8988T (cell line): ENCODE data around the gene CCDC107.

Experiments
- DNase-seq: peaks from one replicate; pipeline ENCODE4 v3.0.0; 2011

Gene CCDC107

DNA sequence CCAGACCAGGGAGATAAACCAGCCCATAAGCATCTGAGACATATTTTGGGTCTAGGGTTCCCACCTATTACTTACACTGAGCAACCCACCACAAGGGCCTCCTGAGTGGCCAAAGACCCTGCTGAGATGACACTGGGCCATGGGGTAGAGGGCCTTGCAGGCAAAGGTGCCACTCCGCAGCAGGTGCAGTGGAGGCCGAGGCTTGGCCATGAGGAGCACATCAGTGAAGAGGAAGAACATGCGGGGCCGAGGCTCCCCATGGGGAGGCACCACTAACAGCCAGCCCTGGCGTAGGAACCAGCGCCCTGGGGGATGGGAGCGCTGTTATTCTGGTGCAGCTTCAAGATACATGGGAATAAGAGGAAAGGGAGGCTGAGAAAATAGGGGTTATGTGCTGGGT, 4.3 kb downstream of the CCDC107 start:
- DNase-seq: no peak

- peak; percentile 96 for DNase-seq
These were observed 6.7 kb downstream of the CCDC107 start, which contains the start of gene ARHGEF39 for GRCh38 chr9:35664531-35665470. Gene ARHGEF39, minus strand, starts transcription at chr9:35665195. Its CDS starts 26 bp downstream, at chr9:35665169.

DNA sequence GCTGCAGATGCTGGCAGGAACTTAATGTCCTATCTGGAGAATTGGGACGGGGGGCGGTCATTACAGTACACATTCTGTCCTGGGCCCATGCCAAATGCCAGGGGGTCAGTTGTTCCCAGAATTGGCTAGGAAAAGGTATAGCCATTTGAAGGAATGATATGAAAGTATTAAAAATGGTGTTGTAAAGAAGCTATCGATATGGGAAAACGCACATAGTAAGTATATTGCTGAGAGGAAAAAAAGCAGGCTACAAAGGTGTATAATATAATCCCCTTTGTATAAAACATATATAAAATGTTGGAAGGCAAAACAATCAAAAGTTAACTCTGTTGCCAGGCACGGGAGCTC, 7.4 kb downstream of the CCDC107 start:
- DNase-seq: no peak

DNA sequence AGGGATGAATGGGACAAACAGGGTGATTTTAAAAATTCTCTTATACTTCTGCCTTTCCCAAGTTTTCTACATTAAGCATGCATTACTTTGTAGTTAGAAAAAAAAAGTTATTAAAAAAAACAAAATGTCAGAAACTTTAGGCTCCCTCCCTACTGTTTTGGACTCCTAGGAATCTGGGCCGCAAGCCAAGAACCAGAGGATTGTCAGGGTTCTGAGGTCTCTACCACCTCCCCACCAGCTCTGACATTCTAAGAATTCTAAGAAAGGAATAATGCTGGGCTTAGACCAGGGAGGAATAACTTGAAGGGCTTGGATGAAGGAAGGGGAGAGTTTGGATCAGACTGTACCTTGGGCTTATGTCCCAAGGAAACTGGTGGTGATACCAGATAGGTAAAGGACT, 8.0 kb downstream of the CCDC107 start:
- no peak for DNase-seq

GRCh38 chr9:35666549-35666948, 8.5 kb downstream of the CCDC107 start:
- DNase-seq: no peak

GRCh38 chr9:35667939-35668338, 9.8 kb downstream of the CCDC107 start:
- no peak for DNase-seq

GRCh38 chr9:35669331-35670145, 11.4 kb downstream of the CCDC107 start:
- DNase-seq: no peak

DNA sequence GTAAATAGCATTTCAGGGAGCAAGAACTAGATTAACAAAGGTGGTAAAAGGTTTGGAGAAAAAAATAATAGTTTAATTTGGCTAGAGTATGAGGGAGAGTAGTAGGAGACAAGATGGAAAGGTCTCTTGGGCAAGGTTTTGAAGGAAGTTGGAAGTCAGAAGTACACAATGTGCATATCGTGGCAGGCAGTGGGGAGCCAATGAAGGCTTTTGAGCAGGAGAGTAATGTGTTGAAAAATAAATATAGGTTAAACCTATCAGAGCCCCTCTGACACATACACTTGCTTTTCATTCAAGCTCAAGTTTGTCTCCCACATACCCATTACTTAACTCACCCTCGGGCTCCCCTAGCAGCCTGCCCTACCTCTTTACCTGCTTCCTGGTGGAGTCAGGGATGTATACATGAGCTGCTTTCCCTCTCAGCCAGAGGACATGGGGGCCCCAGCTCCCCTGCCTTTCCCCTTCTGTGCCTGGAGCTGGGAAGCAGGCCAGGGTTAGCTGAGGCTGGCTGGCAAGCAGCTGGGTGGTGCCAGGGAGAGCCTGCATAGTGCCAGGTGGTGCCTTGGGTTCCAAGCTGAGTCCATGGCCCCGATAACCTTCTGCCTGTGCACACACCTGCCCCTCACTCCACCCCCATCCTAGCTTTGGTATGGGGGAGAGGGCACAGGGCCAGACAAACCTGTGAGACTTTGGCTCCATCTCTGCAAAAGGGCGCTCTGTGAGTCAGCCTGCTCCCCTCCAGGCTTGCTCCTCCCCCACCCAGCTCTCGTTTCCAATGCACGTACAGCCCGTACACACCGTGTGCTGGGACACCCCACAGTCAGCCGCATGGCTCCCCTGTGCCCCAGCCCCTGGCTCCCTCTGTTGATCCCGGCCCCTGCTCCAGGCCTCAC, 15.3 kb downstream of the CCDC107 start, which contains the start of gene CA9:
CA9 (plus strand) TSS at position 797 of the 893 bp plus-strand sequence; CDS start at position 829, 32 bp downstream.
- no peak for DNase-seq

DNA sequence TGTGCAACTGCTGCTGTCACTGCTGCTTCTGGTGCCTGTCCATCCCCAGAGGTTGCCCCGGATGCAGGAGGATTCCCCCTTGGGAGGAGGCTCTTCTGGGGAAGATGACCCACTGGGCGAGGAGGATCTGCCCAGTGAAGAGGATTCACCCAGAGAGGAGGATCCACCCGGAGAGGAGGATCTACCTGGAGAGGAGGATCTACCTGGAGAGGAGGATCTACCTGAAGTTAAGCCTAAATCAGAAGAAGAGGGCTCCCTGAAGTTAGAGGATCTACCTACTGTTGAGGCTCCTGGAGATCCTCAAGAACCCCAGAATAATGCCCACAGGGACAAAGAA, 15.9 kb downstream of the CCDC107 start:
- no peak for DNase-seq

GRCh38 chr9:35675204-35675603, 17.1 kb downstream of the CCDC107 start:
- DNase-seq: no peak

GRCh38 chr9:35675732-35676392, 17.8 kb downstream of the CCDC107 start:
- DNase-seq: no peak

- DNase-seq: no peak
These were observed 21.0 kb downstream of the CCDC107 start for GRCh38 chr9:35679091-35679490.

- no peak for DNase-seq
These were observed 21.8 kb downstream of the CCDC107 start for GRCh38 chr9:35679766-35680330.

DNA sequence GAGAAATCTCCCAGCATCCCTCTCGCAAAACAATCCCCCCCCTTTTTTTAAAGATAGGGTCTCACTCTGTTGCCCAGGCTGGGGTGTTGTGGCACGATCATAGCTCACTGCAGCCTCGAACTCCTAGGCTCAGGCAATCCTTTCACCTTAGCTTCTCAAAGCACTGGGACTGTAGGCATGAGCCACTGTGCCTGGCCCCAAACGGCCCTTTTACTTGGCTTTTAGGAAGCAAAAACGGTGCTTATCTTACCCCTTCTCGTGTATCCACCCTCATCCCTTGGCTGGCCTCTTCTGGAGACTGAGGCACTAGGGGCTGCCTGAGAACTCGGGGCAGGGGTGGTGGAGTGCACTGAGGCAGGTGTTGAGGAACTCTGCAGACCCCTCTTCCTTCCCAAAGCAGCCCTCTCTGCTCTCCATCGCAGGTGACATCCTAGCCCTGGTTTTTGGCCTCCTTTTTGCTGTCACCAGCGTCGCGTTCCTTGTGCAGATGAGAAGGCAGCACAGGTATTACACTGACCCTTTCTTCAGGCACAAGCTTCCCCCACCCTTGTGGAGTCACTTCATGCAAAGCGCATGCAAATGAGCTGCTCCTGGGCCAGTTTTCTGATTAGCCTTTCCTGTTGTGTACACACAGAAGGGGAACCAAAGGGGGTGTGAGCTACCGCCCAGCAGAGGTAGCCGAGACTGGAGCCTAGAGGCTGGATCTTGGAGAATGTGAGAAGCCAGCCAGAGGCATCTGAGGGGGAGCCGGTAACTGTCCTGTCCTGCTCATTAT, 22.4 kb downstream of the CCDC107 start:
- DNase-seq: no peak

- no peak for DNase-seq
These were observed 23.4 kb downstream of the CCDC107 start for GRCh38 chr9:35681341-35682002.

GRCh38 chr9:35682051-35682450, 24.0 kb downstream of the CCDC107 start:
- no peak for DNase-seq

- DNase-seq: no peak
These were observed 24.6 kb downstream of the CCDC107 start for GRCh38 chr9:35682520-35683315.

GRCh38 chr9:35683323-35683722, 25.2 kb downstream of the CCDC107 start:
- DNase-seq: no peak

GRCh38 chr9:35684921-35685320, 26.8 kb downstream of the CCDC107 start:
- no peak for DNase-seq

GRCh38 chr9:35685506-35685905, 27.4 kb downstream of the CCDC107 start:
- no peak for DNase-seq
